Measurements from ENCODE around the gene KCNJ16.

Gene KCNJ16

GRCh38 chr17:70099294-70099693 lies 24.3 kb downstream of the KCNJ16 start:
- no peak for DNase-seq

GRCh38 chr17:70099884-70100283 lies 24.9 kb downstream of the KCNJ16 start:
- no peak for DNase-seq

- no peak for DNase-seq
Observed at GRCh38 chr17:70100983-70101382, 26.0 kb downstream of the KCNJ16 start.

- DNase-seq, result no peak
Observed at GRCh38 chr17:70102531-70102930, 27.5 kb downstream of the KCNJ16 start.

GRCh38 chr17:70104791-70105523 lies 29.9 kb downstream of the KCNJ16 start:
- DNase-seq, result no peak

GRCh38 chr17:70105641-70106040 lies 30.6 kb downstream of the KCNJ16 start:
- no peak for DNase-seq

- no peak for DNase-seq
Observed at GRCh38 chr17:70106551-70106950, 31.5 kb downstream of the KCNJ16 start.

- DNase-seq, result no peak
Observed at GRCh38 chr17:70107441-70107840, 32.4 kb downstream of the KCNJ16 start.

- DNase-seq, result no peak
Observed at GRCh38 chr17:70107904-70108565, 33.0 kb downstream of the KCNJ16 start.

- no peak for DNase-seq
Observed at GRCh38 chr17:70109497-70109896, 34.5 kb downstream of the KCNJ16 start.

- no peak for DNase-seq
Observed at GRCh38 chr17:70110443-70110880, 35.4 kb downstream of the KCNJ16 start.

- no peak for DNase-seq
Observed at GRCh38 chr17:70111201-70111600, 36.2 kb downstream of the KCNJ16 start.

- no peak for DNase-seq
Observed at GRCh38 chr17:70114405-70114804, 39.4 kb downstream of the KCNJ16 start.

GRCh38 chr17:70115126-70115525 lies 40.1 kb downstream of the KCNJ16 start:
- DNase-seq, result no peak

GRCh38 chr17:70116919-70117318 lies 41.9 kb downstream of the KCNJ16 start:
- DNase-seq, result no peak

- no peak for DNase-seq
Observed at GRCh38 chr17:70119545-70119944, 44.5 kb downstream of the KCNJ16 start.

- no peak for DNase-seq
Observed at GRCh38 chr17:70119983-70120382, 45.0 kb downstream of the KCNJ16 start.

GRCh38 chr17:70120425-70120824 lies 45.4 kb downstream of the KCNJ16 start:
- DNase-seq, result no peak

GRCh38 chr17:70121126-70121525 lies 46.1 kb downstream of the KCNJ16 start:
- DNase-seq, result no peak

- no peak for DNase-seq
Observed at GRCh38 chr17:70123193-70123592, 48.2 kb downstream of the KCNJ16 start.

- DNase-seq, result no peak
Observed at GRCh38 chr17:70124723-70125122, 49.7 kb downstream of the KCNJ16 start.

- no peak for DNase-seq
Observed at GRCh38 chr17:70127221-70127873, 52.3 kb downstream of the KCNJ16 start.

GRCh38 chr17:70128727-70129238 lies 53.8 kb downstream of the KCNJ16 start:
- no peak for DNase-seq

- DNase-seq, result no peak
Observed at GRCh38 chr17:70130289-70130688, 55.3 kb downstream of the KCNJ16 start.
